Fibroblast of pulmonary artery (primary cell): Measurements from ENCODE around the gene GRB14.
A peak's percentile ranks its signal among the peaks of the same experiment; 100 is the strongest.

Source experiments
- DNase-seq: peaks from one replicate; pipeline ENCODE4 v3.0.0-alpha.2; 2010; ENCODE audit warnings: low read depth
- H3K4me3 ChIP-seq: replicated peaks from 2 replicates; pipeline ENCODE4 v1.5.1; 2011; ENCODE audit warnings: low read depth, mild to moderate bottlenecking, control low read depth, low read length, moderate library complexity
- TF ChIP-seq, protein P1 (sequence below): IDR thresholded peaks from 2 replicates; pipeline ENCODE4 v1.5.1; 2011; ENCODE audit warnings: mild to moderate bottlenecking, control low read depth, low read length, inconsistent platforms; ENCODE audit errors: missing control alignments

Gene GRB14

DNA sequence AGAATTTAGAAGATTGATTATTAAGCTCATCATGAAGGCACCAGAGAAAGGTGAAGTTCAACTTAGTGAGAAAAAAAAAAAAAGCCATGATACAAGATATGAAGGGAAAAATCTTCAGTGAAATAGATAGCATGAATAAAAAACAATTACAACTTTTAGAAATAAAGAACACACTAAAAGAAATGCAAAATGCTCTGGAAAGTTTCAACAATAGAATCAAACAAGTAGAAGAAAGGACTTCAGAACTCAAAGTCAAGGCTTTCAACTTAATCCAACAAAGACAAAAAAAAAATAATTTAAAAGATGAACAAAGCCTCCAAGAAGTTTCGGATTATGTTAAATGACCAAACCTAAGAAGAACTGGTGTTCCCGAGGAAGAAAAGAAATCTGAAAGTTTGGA, 105.5 kb downstream of the GRB14 start:
- DNase-seq, result no peak
- TF ChIP-seq, protein P1, sequence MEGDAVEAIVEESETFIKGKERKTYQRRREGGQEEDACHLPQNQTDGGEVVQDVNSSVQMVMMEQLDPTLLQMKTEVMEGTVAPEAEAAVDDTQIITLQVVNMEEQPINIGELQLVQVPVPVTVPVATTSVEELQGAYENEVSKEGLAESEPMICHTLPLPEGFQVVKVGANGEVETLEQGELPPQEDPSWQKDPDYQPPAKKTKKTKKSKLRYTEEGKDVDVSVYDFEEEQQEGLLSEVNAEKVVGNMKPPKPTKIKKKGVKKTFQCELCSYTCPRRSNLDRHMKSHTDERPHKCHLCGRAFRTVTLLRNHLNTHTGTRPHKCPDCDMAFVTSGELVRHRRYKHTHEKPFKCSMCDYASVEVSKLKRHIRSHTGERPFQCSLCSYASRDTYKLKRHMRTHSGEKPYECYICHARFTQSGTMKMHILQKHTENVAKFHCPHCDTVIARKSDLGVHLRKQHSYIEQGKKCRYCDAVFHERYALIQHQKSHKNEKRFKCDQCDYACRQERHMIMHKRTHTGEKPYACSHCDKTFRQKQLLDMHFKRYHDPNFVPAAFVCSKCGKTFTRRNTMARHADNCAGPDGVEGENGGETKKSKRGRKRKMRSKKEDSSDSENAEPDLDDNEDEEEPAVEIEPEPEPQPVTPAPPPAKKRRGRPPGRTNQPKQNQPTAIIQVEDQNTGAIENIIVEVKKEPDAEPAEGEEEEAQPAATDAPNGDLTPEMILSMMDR, result no peak
- no peak overlapping the region for H3K4me3 ChIP-seq

DNA sequence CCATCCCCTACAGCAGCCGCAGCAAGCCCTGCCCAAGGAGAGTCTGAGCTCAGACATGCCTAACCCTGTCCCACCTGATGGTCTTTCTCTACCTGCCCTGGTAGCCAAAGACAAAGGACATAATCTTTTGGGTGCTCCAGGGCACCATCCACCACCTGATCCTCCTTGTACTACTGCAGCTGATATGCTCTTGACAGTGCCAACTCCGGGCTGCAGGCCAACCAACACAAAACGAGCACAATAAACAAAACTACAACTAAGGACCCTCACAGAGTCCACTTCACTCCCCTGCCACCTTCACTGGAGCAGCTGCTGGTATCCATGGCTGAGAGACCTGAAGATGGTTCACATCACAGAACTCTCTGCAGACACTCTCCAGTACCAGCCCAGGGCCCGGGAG, 106.3 kb downstream of the GRB14 start:
- TF ChIP-seq, protein P1, result no peak
- H3K4me3 ChIP-seq, result no peak overlapping the region
- no peak for DNase-seq

DNA sequence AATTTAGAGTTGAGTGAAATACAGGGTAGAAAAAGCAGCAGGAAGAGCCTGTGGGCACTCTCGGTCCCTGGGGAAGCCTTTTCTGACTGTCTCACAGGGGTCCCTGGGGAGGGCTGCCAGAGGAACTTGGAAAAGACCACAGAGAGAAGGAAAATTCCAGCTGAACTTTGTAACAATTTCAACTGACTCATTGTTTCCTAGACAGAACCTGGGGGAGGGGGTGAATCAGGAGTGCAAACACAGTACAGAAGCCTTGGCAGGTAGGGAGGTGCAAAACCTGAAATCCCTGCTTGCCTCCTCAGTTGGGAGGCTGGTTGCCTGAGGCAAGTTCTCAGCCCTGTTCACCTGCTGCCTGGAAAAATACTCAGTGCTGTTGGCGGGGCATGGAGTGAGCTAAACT, 106.8 kb downstream of the GRB14 start:
- DNase-seq, result peak; percentile 28
- no peak overlapping the region for H3K4me3 ChIP-seq
- TF ChIP-seq, protein P1, result no peak

DNA sequence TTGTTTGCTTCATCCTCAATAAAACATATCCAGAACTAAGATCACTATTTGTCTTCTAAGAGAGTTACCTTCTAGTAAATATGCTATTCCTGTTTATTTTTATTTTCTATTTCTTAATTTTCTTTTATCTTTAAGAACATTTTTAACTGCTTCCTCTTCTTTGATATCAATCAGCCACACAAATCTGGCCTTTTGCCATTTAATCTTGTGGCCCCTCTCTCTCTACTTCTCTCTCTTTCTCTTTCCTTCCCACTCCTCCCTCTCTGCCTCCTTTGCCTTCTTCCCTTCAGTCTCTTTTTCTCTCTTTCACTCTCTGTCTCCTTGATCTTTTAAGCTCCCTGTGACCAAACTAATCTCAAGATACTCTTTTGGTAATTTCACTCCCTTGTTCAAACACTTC, 108.4 kb downstream of the GRB14 start:
- TF ChIP-seq, protein P1, result no peak
- H3K4me3 ChIP-seq, result no peak overlapping the region
- DNase-seq, result no peak

DNA sequence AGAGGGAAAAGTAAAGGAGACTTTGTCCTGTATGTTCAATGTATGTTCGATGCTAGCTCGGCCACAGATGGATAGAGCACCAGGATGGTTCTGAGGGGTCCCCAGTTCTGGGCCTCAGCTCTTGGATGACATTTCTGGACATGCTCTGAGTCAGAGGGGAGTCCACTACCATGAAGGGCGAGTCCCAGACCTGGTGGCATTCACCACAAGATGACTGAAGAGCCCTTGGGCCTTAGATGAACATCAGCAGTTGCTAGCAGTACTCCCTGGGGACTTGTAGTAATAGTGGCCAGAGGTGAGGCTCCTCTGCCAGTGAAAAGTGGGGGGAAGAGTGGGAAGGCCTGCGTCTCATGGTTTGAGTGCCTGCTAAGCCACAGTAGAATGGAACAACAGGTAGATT, 109.5 kb downstream of the GRB14 start:
- no peak for DNase-seq
- TF ChIP-seq, protein P1, result no peak

DNA sequence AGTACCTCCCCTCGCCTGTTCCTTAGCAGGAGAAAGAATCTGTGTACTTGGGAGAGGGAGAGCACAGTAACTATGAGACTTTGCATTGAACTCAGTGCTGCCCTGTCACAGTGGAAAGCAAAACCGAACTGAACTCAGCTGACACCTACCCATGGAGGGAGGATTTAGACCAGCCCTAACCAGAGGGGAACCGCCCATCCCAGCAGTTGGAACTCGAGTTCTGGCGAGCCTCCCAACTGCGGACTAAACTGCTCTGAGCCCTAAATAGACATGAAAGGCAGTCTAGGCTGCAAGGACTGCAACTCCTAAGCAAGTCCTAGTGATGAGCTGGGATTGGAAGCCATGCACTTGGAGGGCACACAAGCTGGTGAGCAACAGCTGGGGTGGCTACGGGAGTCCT, 110.4 kb downstream of the GRB14 start:
- DNase-seq, result no peak
- TF ChIP-seq, protein P1, result no peak
- no peak overlapping the region for H3K4me3 ChIP-seq

More for the DNA sequence above, 109.5 kb downstream of the GRB14 start:
- no peak overlapping the region for H3K4me3 ChIP-seq

DNA sequence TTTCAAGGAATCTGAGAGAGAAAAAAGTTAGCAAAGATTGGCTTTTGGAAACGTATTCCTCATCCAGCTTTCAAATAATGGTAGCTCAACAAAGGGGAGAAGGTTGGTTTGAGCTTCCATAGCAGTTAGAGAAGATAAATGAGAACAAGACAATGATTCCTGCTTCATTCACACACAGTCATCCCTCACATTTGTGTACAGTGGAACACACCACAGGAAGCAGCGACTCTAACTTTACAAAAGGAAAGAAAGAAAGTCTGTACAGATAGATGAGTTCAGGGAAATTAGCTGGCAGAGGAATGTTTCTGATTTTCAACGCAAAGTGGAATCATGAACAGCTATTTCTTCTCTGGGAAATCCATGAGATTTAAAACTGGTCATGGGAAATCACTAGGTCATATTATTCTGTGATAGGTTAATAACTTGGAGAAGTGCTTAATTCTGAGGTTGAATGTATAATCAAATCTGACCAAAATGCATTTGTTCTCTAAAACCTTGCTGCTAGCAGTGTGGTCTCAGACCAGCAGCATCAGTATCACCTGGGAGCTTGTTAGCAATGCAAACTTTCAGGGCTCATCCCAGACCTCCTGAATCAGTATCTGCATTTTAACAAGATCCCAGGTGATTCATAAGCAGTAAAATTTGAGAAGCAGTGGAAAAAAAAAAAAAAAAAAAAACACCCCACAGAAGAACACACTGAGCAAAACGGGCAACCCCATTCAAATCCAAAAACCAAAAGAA, 112.0 kb downstream of the GRB14 start:
- no peak for DNase-seq
- TF ChIP-seq, protein P1, result no peak
- H3K4me3 ChIP-seq, result no peak overlapping the region
